Sigmoid colon (tissue), 7 donors: ENCODE measurements around the gene PSMB10. TPM values are rescaled to one million over a fixed set of nuclear protein-coding genes. Genes with fewer than 3 reads are reported as not detected.

Experiments used
- DNase-seq: peaks from one replicate; pipeline ENCODE4 v3.0.0-alpha.2; 2019
- H3K27ac ChIP-seq, 4 donors: fragments of 200-600 bp; sonication (generic); one replicate each; pipeline ENCODE4 v1.5.1; 2016 to 2019; ENCODE audit warnings: mild to moderate bottlenecking in 1 of 4
- H3K27me3 ChIP-seq, 3 donors: fragments of 200-600 bp; sonication (generic); one replicate each; pipeline ENCODE4 v1.5.1; 2019; ENCODE audit warnings: mild to moderate bottlenecking in 1 of 3
- H3K36me3 ChIP-seq, 4 donors: fragments of 200-600 bp; sonication (generic); one replicate each; pipeline ENCODE4 v1.5.1; 2016 to 2019
- H3K4me1 ChIP-seq, 4 donors: fragments of 200-600 bp; sonication (generic); one replicate each; pipeline ENCODE4 v1.5.1; 2017 to 2019
- H3K4me3 ChIP-seq, 4 donors: fragments of 200-600 bp; sonication (generic); one replicate each; pipeline ENCODE4 v1.5.1; 2017 to 2019; ENCODE audit warnings: mild to moderate bottlenecking in 2 of 4, moderate library complexity in 1 of 4
- H3K9me3 ChIP-seq, 4 donors: fragments of 200-600 bp in 3 of 4; sonication (generic) in 3 of 4; one replicate each; pipeline versions ENCODE4 v1.5.1 to v1.6.1; 2013 to 2019
- EP300 ChIP-seq, 4 donors: sonication (generic); formaldehyde crosslinking; IDR thresholded peaks; one replicate each; pipeline ENCODE4 v1.6.1; 2017; ENCODE audit warnings: antibody characterized with exemption in 4 of 4
- POLR2A ChIP-seq, 2 donors: fragments of 450-650 bp; IDR thresholded peaks; one replicate each; pipeline ENCODE4 v1.6.1; 2016; ENCODE audit warnings: antibody characterized with exemption in 2 of 2, mild to moderate bottlenecking in 2 of 2, moderate library complexity in 2 of 2
- POLR2AphosphoS5 ChIP-seq, 4 donors: sonication (generic); formaldehyde crosslinking; IDR thresholded peaks; one replicate each; pipeline ENCODE4 v1.6.1; 2017; ENCODE audit warnings: antibody characterized with exemption in 4 of 4
- WGBS, 2 donors: extraction: QIAGEN DNeasy Blood & Tissue Kit; methylation state at CpG; one replicate each; pipeline ENCODE4 v1.1.7; 2013; 5-methylcytosine and 5-hydroxymethylcytosine counted together
- intact Hi-C: fragments of 100-400 bp; cut with DNase I; formaldehyde crosslinking; loops from one replicate; pipeline ENCODE4 v1.15.1; 2023
- polyA plus RNA-seq, 3 donors: library from polyadenylated mRNA; stranded (reverse); fragments of 200-250 nt; gene quantifications; one replicate each; pipeline ENCODE4 v1.2.3, GENCODE V29; 2013
- total RNA-seq, 4 donors: library from RNA; depleted of rRNA; stranded (reverse); fragments of >200 nt; gene quantifications; one replicate each; pipeline ENCODE4 v1.1.0, GENCODE V29; 2016
- TF ChIP-seq, protein P1 (sequence below), 4 experiments: fragments of 450-650 bp in 3 of 4; fragments of 200-600 bp in 1 of 4; IDR thresholded peaks; one replicate each; pipeline ENCODE4 v1.5.1; 2016 to 2019; ENCODE audit warnings: antibody characterized with exemption in 4 of 4, mild to moderate bottlenecking in 3 of 4, moderate library complexity in 2 of 4
- donor health status: healthy with polysubstance abuse.
- donor health status: Bipolar disorder and iron deficiency.
- donor health status: healthy.

The PSMB10 gene
- total and polyA plus RNA-seq, 7 donors: 37.1 to 200 (median 61.0) TPM

DNA sequence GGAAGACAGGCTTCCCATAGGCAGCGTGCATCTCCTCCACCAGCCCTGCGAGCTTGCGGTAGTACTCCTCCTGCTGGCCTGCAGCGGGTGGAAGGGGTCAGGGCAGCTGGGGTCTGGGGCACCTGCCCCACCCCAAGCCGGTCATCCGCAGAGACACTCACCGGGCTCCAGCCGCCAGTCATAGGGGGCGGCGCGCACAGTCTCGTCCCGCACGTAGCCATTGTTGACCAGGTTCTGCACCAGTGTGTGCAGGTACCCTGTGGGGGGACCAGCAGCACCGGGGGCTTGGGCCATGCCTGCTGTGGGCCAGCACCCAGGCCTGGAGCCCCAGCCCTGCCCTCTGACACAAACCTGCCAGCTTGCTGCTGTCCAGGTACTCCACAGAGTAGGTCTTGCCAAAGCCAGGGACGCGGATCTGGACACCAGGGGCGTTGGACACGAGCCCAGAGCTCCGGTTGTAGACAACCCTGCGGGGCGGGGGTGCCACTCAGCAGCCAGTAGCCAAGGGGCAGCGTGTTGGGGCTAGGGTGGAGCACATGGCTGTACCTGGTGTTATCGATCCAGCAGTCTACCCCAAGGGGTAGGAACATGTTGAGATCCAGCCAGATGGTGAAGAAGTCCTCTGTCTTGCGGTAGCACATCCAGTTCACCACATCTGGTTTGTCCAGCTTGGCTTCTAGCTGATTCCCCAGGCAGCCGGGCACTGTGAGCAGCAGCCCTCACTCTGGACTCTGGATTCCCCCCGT, 6.0 kb upstream of the PSMB10 start:
- H3K9me3 ChIP-seq: no peaks in the 10 kb centered on the region
- WGBS, 2 donors: 76 to 91% methylated on average over 27 of the region's 27 CpGs
- no peak for DNase-seq
- peaks cover 0 to 46% (median 38%) of the 10 kb centered on the region in 4 donors for H3K4me1 ChIP-seq
- intact Hi-C loops: no loop called here
- H3K36me3 ChIP-seq: peaks cover 26 to 66% (median 39%) of the 10 kb centered on the region in 4 donors
- peak overlapping the region; percentile 70 to 85 (median 84) for H3K27ac ChIP-seq
- TF ChIP-seq EP300 (IDR thresholded peaks at IDR 0.05) (no peak), POLR2AphosphoS5 (IDR thresholded peaks at IDR 0.05) (peak in 1 of 4 donors; percentile 38)
- no peaks in the 10 kb centered on the region for H3K27me3 ChIP-seq
- H3K4me3 ChIP-seq: no peak overlapping the region

DNA sequence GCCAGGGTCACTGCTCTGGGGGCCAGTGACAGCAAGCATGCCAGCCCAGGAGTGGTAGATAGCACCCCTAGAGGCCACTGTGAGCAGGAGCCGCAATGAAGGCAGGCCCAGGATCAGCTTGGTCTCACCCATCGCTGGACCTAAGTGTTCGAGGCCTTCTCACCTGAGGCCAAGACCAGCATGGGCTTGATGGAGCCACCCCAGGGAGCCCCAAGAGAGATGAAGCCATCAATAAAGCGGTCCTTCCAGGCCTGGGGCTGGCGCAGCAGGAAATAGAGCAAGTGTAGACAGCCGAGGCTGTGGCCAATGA, 5.5 kb upstream of the PSMB10 start:
- DNase-seq: no peak
- peaks cover 0 to 51% (median 42%) of the 10 kb centered on the region in 4 donors for H3K4me1 ChIP-seq

DNA sequence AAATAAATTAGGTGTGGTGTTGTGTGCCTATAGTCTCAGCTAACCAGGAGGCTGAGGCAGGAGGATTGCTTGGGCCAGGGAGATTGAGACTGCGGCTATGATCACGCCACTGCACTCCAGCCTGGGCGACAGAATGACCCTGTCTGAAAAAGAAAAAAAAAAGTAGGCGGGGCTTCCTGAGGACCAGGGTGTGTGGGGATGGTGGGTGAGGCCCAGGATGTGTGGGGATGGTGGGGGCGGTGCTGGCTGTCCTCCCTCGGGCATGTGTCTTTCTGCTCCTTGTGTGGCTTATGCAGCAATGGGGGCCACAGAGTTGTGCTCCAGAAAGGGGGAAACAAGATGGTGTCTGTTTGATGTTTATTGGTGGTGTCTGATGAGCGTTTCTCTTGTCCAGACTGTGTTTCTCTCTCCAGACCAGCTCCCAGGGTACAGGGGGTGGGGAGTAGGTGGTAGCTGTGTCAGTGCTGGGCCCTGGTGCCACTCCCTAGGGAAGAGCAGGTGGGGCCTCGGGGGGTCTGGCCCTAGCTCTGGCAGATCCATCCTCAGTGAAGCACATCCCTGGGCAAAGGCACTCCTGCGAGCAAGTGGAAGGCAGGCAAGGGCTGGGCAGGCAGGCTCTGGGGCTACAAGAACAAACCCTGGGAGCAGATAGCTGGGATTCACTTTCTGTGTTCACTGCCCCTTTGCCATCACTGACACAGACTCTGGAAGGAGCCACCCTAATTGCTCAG, 5.0 kb upstream of the PSMB10 start:
- 58 to 75% methylated on average over 9 of the region's 9 CpGs for WGBS, 2 donors
- no peak for DNase-seq
- H3K27ac ChIP-seq: peak overlapping the region; percentile 22 to 85 (median 77)
- H3K27me3 ChIP-seq: no peaks in the 10 kb centered on the region
- intact Hi-C loops: no loop called here
- TF ChIP-seq POLR2AphosphoS5 (IDR thresholded peaks at IDR 0.05) (no peak), EP300 (IDR thresholded peaks at IDR 0.05) (no peak), POLR2A (IDR thresholded peaks at IDR 0.05) (no peak)
- TF ChIP-seq, protein P1, sequence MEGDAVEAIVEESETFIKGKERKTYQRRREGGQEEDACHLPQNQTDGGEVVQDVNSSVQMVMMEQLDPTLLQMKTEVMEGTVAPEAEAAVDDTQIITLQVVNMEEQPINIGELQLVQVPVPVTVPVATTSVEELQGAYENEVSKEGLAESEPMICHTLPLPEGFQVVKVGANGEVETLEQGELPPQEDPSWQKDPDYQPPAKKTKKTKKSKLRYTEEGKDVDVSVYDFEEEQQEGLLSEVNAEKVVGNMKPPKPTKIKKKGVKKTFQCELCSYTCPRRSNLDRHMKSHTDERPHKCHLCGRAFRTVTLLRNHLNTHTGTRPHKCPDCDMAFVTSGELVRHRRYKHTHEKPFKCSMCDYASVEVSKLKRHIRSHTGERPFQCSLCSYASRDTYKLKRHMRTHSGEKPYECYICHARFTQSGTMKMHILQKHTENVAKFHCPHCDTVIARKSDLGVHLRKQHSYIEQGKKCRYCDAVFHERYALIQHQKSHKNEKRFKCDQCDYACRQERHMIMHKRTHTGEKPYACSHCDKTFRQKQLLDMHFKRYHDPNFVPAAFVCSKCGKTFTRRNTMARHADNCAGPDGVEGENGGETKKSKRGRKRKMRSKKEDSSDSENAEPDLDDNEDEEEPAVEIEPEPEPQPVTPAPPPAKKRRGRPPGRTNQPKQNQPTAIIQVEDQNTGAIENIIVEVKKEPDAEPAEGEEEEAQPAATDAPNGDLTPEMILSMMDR (IDR thresholded peaks at IDR 0.05): no peak
- no peak overlapping the region for H3K4me3 ChIP-seq
- peaks cover 16 to 55% (median 29%) of the 10 kb centered on the region in 4 donors for H3K36me3 ChIP-seq
- H3K9me3 ChIP-seq: no peaks in the 10 kb centered on the region
- H3K4me1 ChIP-seq: peaks cover 0 to 55% (median 47%) of the 10 kb centered on the region in 4 donors

More for the DNA sequence above, 5.5 kb upstream of the PSMB10 start:
- Histone ChIP-seq H3K9me3 (no peaks in the 10 kb centered on the region), H3K36me3 (peaks cover 21 to 60% (median 34%) of the 10 kb centered on the region in 4 donors), H3K27ac (peak overlapping the region in 3 of 4 donors; percentile 70 to 85 (median 84)), H3K4me3 (no peak overlapping the region), H3K27me3 (no peaks in the 10 kb centered on the region)
- 57 to 78% methylated on average over 6 of the region's 6 CpGs for WGBS, 2 donors
- intact Hi-C loops: no loop called here
- TF ChIP-seq, protein P1 (IDR thresholded peaks at IDR 0.05): peak; percentile 22 to 55 (median 50)
- TF ChIP-seq POLR2AphosphoS5 (IDR thresholded peaks at IDR 0.05): no peak

DNA sequence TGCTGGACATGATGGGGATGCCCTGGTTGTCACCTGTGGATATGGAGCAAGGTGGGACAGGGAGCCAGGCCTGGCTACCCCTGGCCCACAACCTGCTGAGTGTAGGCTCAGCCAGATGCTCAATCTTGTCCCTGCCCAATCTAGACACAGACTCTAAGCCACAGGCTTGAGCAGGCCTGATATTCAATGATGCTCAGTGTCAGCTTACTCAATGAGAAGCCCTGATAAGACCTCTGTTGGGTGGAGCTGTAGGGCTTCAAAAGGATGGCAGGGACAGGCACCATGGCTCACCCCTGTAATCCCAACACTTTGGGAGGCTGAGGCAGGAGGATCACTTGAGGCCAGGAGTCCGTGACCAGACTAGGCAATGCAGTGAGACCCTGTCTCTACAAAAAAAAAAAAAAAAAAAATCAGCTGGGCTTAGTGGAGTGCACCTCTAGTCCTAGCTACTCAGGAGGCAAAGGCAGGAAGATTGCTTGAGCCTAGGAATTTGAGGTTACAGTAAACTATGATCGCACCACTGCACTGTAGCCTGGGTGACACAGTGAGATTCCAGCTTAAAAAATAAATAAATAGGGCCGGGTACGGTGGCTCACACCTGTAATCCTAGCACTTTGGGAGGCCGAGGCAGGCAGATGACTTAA, 3.9 kb upstream of the PSMB10 start:
- Histone ChIP-seq H3K4me3 (no peak overlapping the region), H3K36me3 (peaks cover 5 to 45% (median 18%) of the 10 kb centered on the region in 4 donors), H3K27me3 (no peaks in the 10 kb centered on the region), H3K4me1 (peaks cover 0 to 54% (median 44%) of the 10 kb centered on the region in 4 donors), H3K9me3 (no peaks in the 10 kb centered on the region), H3K27ac (peak overlapping the region in 1 of 4 donors; percentile 7)
- WGBS, 2 donors: 91 to 96% methylated on average over 5 of the region's 5 CpGs
- intact Hi-C loops: no loop called here
- TF ChIP-seq POLR2A (IDR thresholded peaks at IDR 0.05) (no peak), EP300 (IDR thresholded peaks at IDR 0.05) (no peak), POLR2AphosphoS5 (IDR thresholded peaks at IDR 0.05) (no peak)
- TF ChIP-seq, protein P1 (IDR thresholded peaks at IDR 0.05): no peak
- DNase-seq: no peak
